Measurements from ENCODE around the gene MYCL. TPM values are rescaled to one million over a fixed set of nuclear protein-coding genes. Genes with fewer than 3 reads are reported as not detected.

Gene MYCL
- under 1 TPM; 0.11 to 0.16 TPM for total RNA-seq

GRCh38 chr1:39901714-39902459 is at the start of gene MYCL:
Gene MYCL, minus strand, starts transcription at chr1:39901917. Its CDS starts 483 bp downstream, at chr1:39901434.
- Mint-ChIP-seq H3K27me3 (peaks cover 51% of the 10 kb centered on the region), H3K4me3 (peak within 1 kb of the TSS; percentile 66), H3K27ac (no peak within 1 kb of the TSS), H3K4me1 (peaks cover 2% of the 10 kb centered on the region), H3K9me3 (ENCODE audit: low read depth) (no peaks in the 10 kb centered on the region), H3K36me3 (ENCODE audit: low read depth) (no peaks in the 10 kb centered on the region)
- intact Hi-C loops (cut with DNase I, micrococcal nuclease), result loop anchor here (1.0 to 5.0 kb wide), 2 partner anchors 70 to 86 kb away; no protein-coding TSS in a partner anchor
- ChIA-PET POLR2A (interaction anchor here (0.5 to 1.5 kb wide), 2 partner anchors 54 to 483 kb away, joined by 3 to 8 read pairs; no protein-coding TSS in a partner anchor), CTCF (interaction anchor here (0.5 to 2.5 kb wide), 31 partner anchors 8 to 439 kb away, joined by 3 to 18 read pairs (median 4); partner anchors contain the start of genes MFSD2A and TRIT1)
- ATAC-seq, result peak; percentile 92
- peak; percentile 86 for DNase-seq

GRCh38 chr1:39949891-39950290 is 48.2 kb upstream of the MYCL start:
- Mint-ChIP-seq H3K27ac (no peak overlapping the region), H3K9me3 (ENCODE audit: low read depth) (no peaks in the 10 kb centered on the region), H3K4me1 (peaks cover 8% of the 10 kb centered on the region), H3K27me3 (no peaks in the 10 kb centered on the region), H3K36me3 (ENCODE audit: low read depth) (no peaks in the 10 kb centered on the region), H3K4me3 (no peak overlapping the region)
- no peak for DNase-seq
- ATAC-seq, result no peak
- ChIA-PET POLR2A (interaction anchor here (0.6 to 0.7 kb wide), 3 partner anchors 39 to 553 kb away, joined by 3 to 4 read pairs (median 3); no protein-coding TSS in a partner anchor), CTCF (interaction anchor here (0.6 to 1.3 kb wide), 2 partner anchors 15 to 46 kb away, joined by 3 to 6 read pairs; no protein-coding TSS in a partner anchor)
- intact Hi-C loops (cut with DNase I, micrococcal nuclease), result no loop called here

GRCh38 chr1:39947260-39947659 is 45.5 kb upstream of the MYCL start:
- H3K27ac Mint-ChIP-seq, result no peak overlapping the region
- ATAC-seq (no peak), DNase-seq (no peak)
- H3K27me3 Mint-ChIP-seq, result no peaks in the 10 kb centered on the region
- H3K4me1 Mint-ChIP-seq, result peaks cover 6% of the 10 kb centered on the region
- no peaks in the 10 kb centered on the region for H3K36me3 Mint-ChIP-seq (ENCODE audit: low read depth)
- H3K9me3 Mint-ChIP-seq (ENCODE audit: low read depth), result no peaks in the 10 kb centered on the region
- intact Hi-C loops (cut with DNase I, micrococcal nuclease), result no loop called here
- POLR2A ChIA-PET, result interaction anchor here (0.6 kb wide), 1 partner anchor 47 kb away, joined by 3 read pairs; no protein-coding TSS in a partner anchor
- CTCF ChIA-PET, result no interaction called here
- H3K4me3 Mint-ChIP-seq, result no peak overlapping the region

- DNase-seq, result no peak
- ATAC-seq, result no peak
Measured at GRCh38 chr1:39946216-39946615, 44.5 kb upstream of the MYCL start.

GRCh38 chr1:39944410-39945112 is 42.8 kb upstream of the MYCL start:
- intact Hi-C loops (cut with DNase I, micrococcal nuclease), result no loop called here
- POLR2A ChIA-PET, result no interaction called here
- Mint-ChIP-seq H3K27me3 (no peaks in the 10 kb centered on the region), H3K4me3 (no peak overlapping the region), H3K27ac (no peak overlapping the region), H3K36me3 (ENCODE audit: low read depth) (no peaks in the 10 kb centered on the region), H3K4me1 (peaks cover 6% of the 10 kb centered on the region), H3K9me3 (ENCODE audit: low read depth) (no peaks in the 10 kb centered on the region)
- ATAC-seq (no peak), DNase-seq (no peak)
- CTCF ChIA-PET, result no interaction called here

More at GRCh38 chr1:39946216-39946615, 44.5 kb upstream of the MYCL start:
- H3K27ac Mint-ChIP-seq, result no peak overlapping the region
- H3K36me3 Mint-ChIP-seq (ENCODE audit: low read depth), result no peaks in the 10 kb centered on the region
- no peaks in the 10 kb centered on the region for H3K9me3 Mint-ChIP-seq (ENCODE audit: low read depth)
- intact Hi-C loops (cut with DNase I, micrococcal nuclease), result no loop called here
- POLR2A ChIA-PET, result no interaction called here
- CTCF ChIA-PET, result no interaction called here
- H3K4me1 Mint-ChIP-seq, result peaks cover 6% of the 10 kb centered on the region
- H3K4me3 Mint-ChIP-seq, result no peak overlapping the region
- no peaks in the 10 kb centered on the region for H3K27me3 Mint-ChIP-seq

GRCh38 chr1:39943471-39944290 is 42.0 kb upstream of the MYCL start:
- ChIA-PET CTCF (interaction anchor here (0.6 to 2.1 kb wide), 3 partner anchors 24 to 44 kb away, joined by 3 to 5 read pairs (median 4); no protein-coding TSS in a partner anchor), POLR2A (no interaction called here)
- ATAC-seq (no peak), DNase-seq (no peak)
- Mint-ChIP-seq H3K4me1 (peaks cover 6% of the 10 kb centered on the region), H3K36me3 (ENCODE audit: low read depth) (no peaks in the 10 kb centered on the region), H3K27me3 (no peaks in the 10 kb centered on the region), H3K27ac (no peak overlapping the region), H3K4me3 (no peak overlapping the region), H3K9me3 (ENCODE audit: low read depth) (no peaks in the 10 kb centered on the region)
- intact Hi-C loops (cut with DNase I, micrococcal nuclease), result no loop called here

- Mint-ChIP-seq H3K4me1 (peaks cover 6% of the 10 kb centered on the region), H3K9me3 (ENCODE audit: low read depth) (no peaks in the 10 kb centered on the region), H3K27me3 (no peaks in the 10 kb centered on the region), H3K36me3 (ENCODE audit: low read depth) (no peaks in the 10 kb centered on the region), H3K27ac (no peak overlapping the region), H3K4me3 (no peak overlapping the region)
- ChIA-PET POLR2A (no interaction called here), CTCF (interaction anchor here (1.2 kb wide), 1 partner anchor 22 kb away, joined by 3 read pairs; no protein-coding TSS in a partner anchor)
- DNase-seq, result no peak
- intact Hi-C loops (cut with DNase I, micrococcal nuclease), result no loop called here
- ATAC-seq, result no peak
Measured at GRCh38 chr1:39940980-39941871, 39.5 kb upstream of the MYCL start.

- Mint-ChIP-seq H3K27me3 (no peaks in the 10 kb centered on the region), H3K27ac (no peak overlapping the region), H3K36me3 (ENCODE audit: low read depth) (no peaks in the 10 kb centered on the region), H3K4me3 (no peak overlapping the region), H3K9me3 (ENCODE audit: low read depth) (no peaks in the 10 kb centered on the region), H3K4me1 (peaks cover 6% of the 10 kb centered on the region)
- ATAC-seq (no peak), DNase-seq (no peak)
- CTCF ChIA-PET, result interaction anchor here (1.4 kb wide), 1 partner anchor 21 kb away, joined by 3 read pairs; no protein-coding TSS in a partner anchor
- POLR2A ChIA-PET, result no interaction called here
- intact Hi-C loops (cut with DNase I, micrococcal nuclease), result no loop called here
Measured at GRCh38 chr1:39940253-39940652, 38.5 kb upstream of the MYCL start.

- intact Hi-C loops (cut with DNase I, micrococcal nuclease), result no loop called here
- ChIA-PET POLR2A (no interaction called here), CTCF (interaction anchor here (0.7 to 1.5 kb wide), 3 partner anchors 19 to 127 kb away, joined by 3 to 4 read pairs (median 3); no protein-coding TSS in a partner anchor)
- Mint-ChIP-seq H3K4me1 (peaks cover 2% of the 10 kb centered on the region), H3K9me3 (ENCODE audit: low read depth) (no peaks in the 10 kb centered on the region), H3K27me3 (no peaks in the 10 kb centered on the region), H3K4me3 (no peak overlapping the region), H3K36me3 (ENCODE audit: low read depth) (no peaks in the 10 kb centered on the region), H3K27ac (no peak overlapping the region)
- DNase-seq (no peak), ATAC-seq (no peak)
Measured at GRCh38 chr1:39938856-39939255, 37.1 kb upstream of the MYCL start.

- ChIA-PET CTCF (interaction anchor here (1.0 to 1.4 kb wide), 4 partner anchors 12 to 35 kb away, joined by 3 to 6 read pairs (median 4); no protein-coding TSS in a partner anchor), POLR2A (interaction anchor here (0.6 kb wide), 1 partner anchor 21 kb away, joined by 3 read pairs; no protein-coding TSS in a partner anchor)
- DNase-seq, result no peak
- no peak overlapping the region for H3K27ac Mint-ChIP-seq
- no peaks in the 10 kb centered on the region for H3K27me3 Mint-ChIP-seq
- intact Hi-C loops (cut with DNase I, micrococcal nuclease), result no loop called here
- no peaks in the 10 kb centered on the region for H3K4me1 Mint-ChIP-seq
- no peak overlapping the region for H3K4me3 Mint-ChIP-seq
- no peaks in the 10 kb centered on the region for H3K9me3 Mint-ChIP-seq (ENCODE audit: low read depth)
- no peaks in the 10 kb centered on the region for H3K36me3 Mint-ChIP-seq (ENCODE audit: low read depth)
- ATAC-seq, result no peak
Measured at GRCh38 chr1:39936724-39937491, 35.2 kb upstream of the MYCL start.

Measured in activated CD4-positive, alpha-beta T cell treated with anti-CD3 and anti-CD28 coated beads for 36 hours (primary cell).